ENCODE measurements around the gene BRAT1.

BRAT1 gene

DNA sequence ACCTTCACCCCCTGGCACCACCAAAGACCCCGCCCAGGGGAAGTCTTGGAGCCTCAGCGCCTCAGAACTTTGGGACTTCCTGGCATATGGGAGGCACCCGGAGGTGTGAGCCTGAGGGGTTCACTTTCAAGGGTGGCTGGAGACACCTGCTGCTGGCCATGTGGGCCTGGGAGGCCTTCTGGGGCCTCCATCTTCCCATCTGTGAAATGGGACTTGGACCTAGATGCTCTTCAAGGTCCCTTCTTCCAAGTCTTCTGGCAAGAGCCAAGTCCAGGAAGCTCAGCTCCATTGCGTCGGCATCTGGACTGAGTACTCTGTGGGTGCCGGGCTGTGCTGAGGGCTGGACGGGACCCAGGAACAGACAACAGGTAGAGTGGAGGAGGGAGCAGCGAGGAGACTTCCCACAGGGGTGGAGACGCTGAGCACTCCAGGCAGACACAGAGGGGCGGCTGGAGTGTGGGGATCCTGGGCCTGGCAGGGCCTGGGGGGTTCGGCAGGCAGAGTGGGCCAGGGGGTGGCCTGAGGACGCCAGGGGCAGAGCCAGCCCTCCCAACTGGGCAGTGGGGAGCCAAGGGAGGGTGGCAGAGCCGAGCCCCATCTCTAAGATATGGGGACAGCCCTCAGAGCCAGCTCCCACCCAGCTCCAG lies 45.1 kb downstream of the BRAT1 start:
- DNase-seq (ENCODE audit: low read depth), result no peak

DNA sequence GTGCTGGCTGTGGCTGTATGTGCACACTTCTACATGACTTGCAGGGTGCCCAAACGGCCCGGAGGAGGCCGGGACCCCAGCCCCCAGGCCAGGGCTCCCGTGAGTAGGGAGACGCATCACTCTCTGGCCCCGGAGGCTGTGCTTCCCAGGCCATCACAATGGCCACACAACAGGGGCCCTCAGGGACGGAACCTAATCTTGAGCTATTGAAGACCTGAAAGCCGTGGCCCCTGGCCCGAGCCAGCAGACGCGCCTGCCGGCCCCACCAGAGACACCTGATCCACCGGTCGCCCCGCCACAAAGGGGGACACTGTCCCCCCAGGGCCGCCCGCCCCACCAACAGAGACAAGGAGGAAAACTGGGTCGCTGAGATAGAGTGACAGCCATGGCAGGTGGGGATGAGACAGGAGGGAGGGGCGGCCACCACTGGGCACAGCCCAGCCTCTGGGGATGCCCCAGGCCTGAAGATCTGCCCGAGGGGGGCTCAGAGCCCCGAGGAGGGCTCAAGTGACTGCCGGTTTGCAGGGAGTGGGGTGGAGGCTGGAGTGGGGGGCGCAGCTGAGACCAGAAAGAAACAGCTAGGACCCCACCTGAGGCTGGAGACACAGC lies 45.9 kb downstream of the BRAT1 start:
- DNase-seq (ENCODE audit: low read depth), result no peak

DNA sequence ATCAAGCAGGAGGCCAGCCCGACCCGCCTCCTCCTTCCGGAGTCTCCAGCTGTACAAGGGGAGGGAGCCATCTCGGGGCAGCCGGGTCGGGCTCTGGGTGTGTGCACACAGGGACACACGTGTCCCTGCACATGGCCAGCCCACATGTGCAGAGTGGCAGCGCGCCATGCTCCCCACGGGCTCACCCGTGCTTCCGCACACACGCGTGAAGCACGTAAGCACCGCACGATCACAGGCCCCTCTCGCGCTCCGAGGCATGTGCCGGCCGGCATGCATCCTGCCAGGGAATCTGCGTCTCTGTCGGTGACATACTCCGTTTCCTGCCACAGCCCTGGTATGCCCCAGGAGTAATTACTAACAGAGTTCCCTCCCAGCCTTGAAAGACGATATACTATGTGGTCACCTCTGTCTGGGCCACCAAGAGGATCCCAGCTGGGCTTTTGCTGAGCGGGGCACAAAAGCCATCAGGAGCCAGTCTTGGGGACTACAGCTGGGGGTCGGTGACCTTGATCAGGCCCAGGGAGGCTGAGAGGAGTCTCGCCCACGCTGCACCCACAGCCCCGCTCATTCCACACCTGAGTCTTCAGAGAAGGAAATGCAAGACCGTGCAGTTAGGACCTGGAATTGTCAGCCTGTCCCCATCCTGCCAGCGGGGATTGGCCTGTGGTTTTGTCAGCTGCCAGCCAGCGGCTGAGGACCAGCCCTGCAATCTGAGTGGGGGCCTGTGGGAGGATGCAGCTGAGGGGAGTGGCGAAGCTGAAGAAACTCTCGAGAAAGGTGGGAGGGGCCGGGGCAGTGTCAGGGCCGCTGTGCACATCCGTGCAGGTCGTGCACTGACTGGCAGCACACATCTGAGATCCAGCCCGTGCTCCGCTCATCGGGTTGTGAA lies 46.8 kb downstream of the BRAT1 start:
- DNase-seq (ENCODE audit: low read depth), result peak; percentile 88

GRCh38 chr7:2507917-2508306 lies 47.4 kb downstream of the BRAT1 start:
- no peak for DNase-seq (ENCODE audit: low read depth)

- DNase-seq (ENCODE audit: low read depth), result no peak
These were observed 48.0 kb downstream of the BRAT1 start for GRCh38 chr7:2507208-2507916.

DNA sequence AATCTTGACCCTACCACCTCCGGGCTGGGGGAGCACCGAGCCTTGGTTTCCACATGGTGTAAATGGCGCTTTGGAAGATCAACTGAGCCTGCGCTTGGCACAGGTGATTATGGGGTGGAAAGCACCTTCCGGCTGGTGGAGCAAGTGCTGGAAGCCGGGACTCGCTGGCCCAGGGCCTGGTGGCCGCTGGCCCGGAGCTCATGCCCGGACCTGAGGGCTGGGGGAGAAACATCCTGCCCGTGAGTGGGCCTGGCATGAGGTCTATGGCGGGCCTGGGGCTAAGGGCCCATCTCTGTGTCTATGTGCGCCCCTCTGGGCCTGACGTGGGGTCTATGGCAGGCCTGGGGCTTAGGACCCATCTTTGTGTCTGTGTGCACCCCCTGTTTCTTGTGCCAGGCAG lies 49.9 kb downstream of the BRAT1 start:
- no peak for DNase-seq (ENCODE audit: low read depth)

- no peak for DNase-seq (ENCODE audit: low read depth)
These were observed 50.4 kb downstream of the BRAT1 start for GRCh38 chr7:2504889-2505375.

DNA sequence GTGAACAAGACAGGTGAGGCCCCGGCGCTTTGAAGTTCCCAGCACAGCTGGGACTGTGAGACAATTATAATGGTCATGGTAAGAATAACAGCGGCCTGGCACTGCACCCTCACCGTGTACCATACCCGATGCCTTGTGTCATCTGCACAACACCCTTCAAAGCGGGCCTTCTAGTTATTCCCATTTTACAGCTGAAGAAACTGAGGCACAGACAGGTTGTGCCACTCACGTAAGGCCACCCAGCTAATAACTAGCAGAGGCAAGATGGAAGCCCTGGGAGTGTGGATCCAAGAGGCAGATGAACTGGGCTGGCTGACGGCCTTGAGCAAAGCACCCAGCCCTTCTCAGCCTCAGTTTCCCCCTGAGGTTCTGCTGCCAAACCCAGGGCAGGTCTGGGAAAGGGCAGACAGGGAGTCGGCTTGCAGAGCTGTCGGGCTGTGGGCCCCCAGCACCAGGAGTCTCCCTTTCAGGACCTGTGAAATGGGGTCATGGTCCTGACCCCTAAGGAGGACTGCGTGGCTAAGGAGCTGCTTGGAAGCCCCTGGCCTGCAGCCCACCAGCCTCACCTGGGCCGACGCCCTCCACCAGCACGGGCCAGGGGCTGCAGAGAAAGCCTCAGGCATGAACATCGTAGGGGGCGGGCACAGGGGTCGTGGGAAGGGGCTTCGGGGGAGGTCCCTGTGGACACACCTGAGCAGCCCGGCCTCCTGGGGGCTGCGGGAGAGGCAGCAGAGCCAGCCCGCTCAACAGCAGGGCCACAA lies 51.0 kb downstream of the BRAT1 start:
- no peak for DNase-seq (ENCODE audit: low read depth)

GRCh38 chr7:2503056-2503941 lies 52.0 kb downstream of the BRAT1 start:
- DNase-seq (ENCODE audit: low read depth), result no peak

DNA sequence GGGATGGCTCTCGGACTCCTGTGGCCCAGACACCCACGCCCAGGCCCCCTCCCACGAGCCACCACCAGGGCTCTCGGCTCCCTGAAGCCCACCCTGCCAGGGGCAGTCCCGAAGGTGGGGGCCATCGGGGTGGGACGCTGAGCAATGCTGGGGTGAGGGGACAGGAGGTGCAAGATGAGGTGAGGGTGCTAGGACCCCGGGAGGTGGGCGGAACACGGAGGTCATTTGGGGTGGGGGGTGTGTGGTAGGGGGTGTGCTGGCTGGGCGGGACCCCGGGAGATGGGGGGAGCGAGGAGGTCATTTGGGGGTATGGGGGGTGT lies 52.7 kb downstream of the BRAT1 start:
- no peak for DNase-seq (ENCODE audit: low read depth)

GRCh38 chr7:2501947-2502646 lies 53.2 kb downstream of the BRAT1 start:
- DNase-seq (ENCODE audit: low read depth), result no peak

DNA sequence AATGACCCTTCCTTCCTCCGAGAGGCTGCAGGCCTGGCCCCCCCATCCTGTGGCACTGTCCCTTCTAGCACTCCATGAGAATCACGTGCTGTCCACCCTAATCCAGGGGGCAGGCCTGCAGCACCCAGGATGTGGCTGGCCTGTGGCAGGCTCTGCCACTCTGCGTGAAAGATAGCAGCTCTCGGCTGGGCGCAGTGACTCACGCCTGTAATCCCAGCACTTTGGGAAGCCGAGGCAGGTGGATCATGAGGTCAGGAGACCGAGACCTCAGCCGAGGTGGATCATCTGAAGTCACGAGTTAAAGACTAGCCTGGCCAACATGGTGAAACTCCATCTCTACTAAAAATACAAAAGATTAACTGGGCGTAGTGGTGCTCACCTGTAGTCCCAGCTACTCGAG lies 54.6 kb downstream of the BRAT1 start:
- DNase-seq (ENCODE audit: low read depth), result no peak

GRCh38 chr7:2499719-2500430 lies 55.4 kb downstream of the BRAT1 start:
- DNase-seq (ENCODE audit: low read depth), result no peak

- DNase-seq (ENCODE audit: low read depth), result no peak
These were observed 56.1 kb downstream of the BRAT1 start for GRCh38 chr7:2499181-2499580.

- DNase-seq (ENCODE audit: low read depth), result no peak
These were observed 56.6 kb downstream of the BRAT1 start for GRCh38 chr7:2498708-2499107.

GRCh38 chr7:2497500-2498336 lies 57.6 kb downstream of the BRAT1 start:
- no peak for DNase-seq (ENCODE audit: low read depth)

DNA sequence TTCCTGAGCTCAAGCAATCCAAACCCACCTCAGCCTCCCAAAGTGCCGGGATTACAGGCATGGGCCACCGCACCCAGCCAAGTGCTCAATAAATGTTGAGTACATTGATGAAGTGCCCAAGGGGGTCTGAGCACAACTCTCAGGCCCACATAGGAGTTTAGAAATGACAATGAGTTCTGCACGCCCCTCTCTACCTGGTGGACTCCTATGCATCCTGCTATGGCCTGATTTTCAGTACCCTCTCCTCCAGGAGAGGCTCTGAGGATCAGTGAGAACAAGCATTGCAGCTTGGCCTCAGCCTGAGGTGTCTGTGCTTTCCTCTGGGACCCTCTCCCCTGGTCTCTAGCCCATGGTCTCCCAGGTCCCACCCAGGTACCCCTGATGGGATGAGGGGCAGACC lies 58.3 kb downstream of the BRAT1 start:
- no peak for DNase-seq (ENCODE audit: low read depth)

DNA sequence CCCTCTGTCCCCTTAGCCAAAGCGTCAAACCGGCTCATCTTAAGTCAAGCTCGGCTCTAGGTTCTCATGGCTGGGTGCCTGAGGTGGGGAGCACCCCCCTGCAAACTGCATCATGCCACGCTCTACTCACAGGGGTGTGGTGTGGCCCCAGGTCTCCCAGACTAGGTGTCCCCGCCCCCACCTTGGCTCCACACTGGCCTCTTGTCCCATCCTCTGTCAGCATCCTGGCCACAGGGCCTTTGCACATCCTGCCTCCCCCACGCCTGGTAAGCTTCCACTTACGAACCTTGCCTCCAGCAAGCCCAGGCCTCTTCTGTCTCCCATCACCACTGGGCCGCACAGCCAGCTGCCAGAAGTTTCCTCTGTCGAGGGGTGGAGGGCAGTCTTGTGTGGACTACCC lies 58.9 kb downstream of the BRAT1 start:
- DNase-seq (ENCODE audit: low read depth), result no peak

Data from EH (cell line).